ENCODE measurements around the gene SERPINA9.

SERPINA9 gene

DNA sequence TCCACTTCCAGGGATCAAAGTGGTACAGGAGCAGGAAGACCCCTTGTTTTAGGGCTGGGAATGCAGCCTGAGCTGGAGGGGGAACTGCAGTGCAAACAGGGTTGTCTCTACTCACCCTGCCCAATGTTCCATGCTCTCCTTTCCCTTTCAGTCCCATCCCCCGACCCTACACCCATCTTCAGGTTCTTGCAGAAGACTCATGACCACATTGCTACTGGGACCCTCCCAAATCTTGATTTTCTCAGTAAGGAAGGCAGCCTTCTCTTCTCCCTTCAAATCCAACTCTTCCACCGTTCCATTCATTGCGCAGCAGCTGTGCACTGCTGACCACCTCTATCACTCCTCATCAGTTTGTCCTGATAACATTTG lies 25.3 kb downstream of the SERPINA9 start:
- TF ChIP-seq, protein P1, sequence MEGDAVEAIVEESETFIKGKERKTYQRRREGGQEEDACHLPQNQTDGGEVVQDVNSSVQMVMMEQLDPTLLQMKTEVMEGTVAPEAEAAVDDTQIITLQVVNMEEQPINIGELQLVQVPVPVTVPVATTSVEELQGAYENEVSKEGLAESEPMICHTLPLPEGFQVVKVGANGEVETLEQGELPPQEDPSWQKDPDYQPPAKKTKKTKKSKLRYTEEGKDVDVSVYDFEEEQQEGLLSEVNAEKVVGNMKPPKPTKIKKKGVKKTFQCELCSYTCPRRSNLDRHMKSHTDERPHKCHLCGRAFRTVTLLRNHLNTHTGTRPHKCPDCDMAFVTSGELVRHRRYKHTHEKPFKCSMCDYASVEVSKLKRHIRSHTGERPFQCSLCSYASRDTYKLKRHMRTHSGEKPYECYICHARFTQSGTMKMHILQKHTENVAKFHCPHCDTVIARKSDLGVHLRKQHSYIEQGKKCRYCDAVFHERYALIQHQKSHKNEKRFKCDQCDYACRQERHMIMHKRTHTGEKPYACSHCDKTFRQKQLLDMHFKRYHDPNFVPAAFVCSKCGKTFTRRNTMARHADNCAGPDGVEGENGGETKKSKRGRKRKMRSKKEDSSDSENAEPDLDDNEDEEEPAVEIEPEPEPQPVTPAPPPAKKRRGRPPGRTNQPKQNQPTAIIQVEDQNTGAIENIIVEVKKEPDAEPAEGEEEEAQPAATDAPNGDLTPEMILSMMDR (IDR thresholded peaks at IDR 0.05; ENCODE audit: low read depth, low read length), result no peak
- TF ChIP-seq EZH2phosphoT487 (IDR thresholded peaks at IDR 0.05; ENCODE audit: low read depth), result no peak
- Histone ChIP-seq H3K9ac (ENCODE audit: low read length) (no peak overlapping the region), H3K4me3 (ENCODE audit: low read length) (peak overlapping the region; percentile 32; the same call in 1 of the 2 replicates), H3K9me3 (ENCODE audit: insufficient read depth, low read length) (no peaks in the 10 kb centered on the region), H3K79me2 (ENCODE audit: low read length) (no peaks in the 10 kb centered on the region), H3K4me2 (ENCODE audit: low read length) (peak overlapping the region; percentile 66), H3K36me3 (replicated peaks; ENCODE audit: low read depth, low read length) (no peaks in the 10 kb centered on the region), H4K20me1 (ENCODE audit: insufficient read depth, low read length) (no peaks in the 10 kb centered on the region), H3K27ac (ENCODE audit: low read length) (no peak overlapping the region), H2AFZ (ENCODE audit: low read depth, low read length) (no peak overlapping the region), H3K4me1 (ENCODE audit: low read length) (peaks cover 23% of the 10 kb centered on the region), H3K27me3 (ENCODE audit: low read depth, low read length) (peaks cover 19% of the 10 kb centered on the region)

DNA sequence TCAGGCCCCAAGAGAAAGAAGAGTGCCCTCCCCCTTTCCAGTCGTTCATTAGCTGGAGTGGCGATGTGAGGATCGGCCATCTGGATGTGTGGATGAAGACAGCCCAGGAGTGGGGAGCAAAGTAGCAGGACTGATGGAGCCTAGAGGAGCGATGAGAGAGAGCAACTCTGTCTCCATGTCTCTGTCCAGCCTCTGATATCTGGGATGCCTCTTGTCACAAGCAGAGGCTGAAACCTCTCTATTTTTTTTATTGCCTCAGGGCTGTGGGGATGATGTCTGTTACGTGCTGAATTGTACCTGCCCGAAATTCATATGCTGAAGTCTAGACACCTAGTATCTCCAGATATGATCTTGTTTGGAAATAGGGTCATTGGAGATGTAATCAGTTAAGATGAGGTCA lies 26.1 kb downstream of the SERPINA9 start:
- no peak for TF ChIP-seq EZH2phosphoT487 (IDR thresholded peaks at IDR 0.05; ENCODE audit: low read depth)
- TF ChIP-seq, protein P1 (IDR thresholded peaks at IDR 0.05; ENCODE audit: low read depth, low read length), result no peak
- no peaks in the 10 kb centered on the region for H4K20me1 ChIP-seq (ENCODE audit: insufficient read depth, low read length)
- no peaks in the 10 kb centered on the region for H3K9me3 ChIP-seq (ENCODE audit: insufficient read depth, low read length)
- no peak overlapping the region for H2AFZ ChIP-seq (ENCODE audit: low read depth, low read length)
- H3K4me3 ChIP-seq (ENCODE audit: low read length), result no peak overlapping the region
- no peak overlapping the region for H3K4me2 ChIP-seq (ENCODE audit: low read length)
- peaks cover 23% of the 10 kb centered on the region for H3K4me1 ChIP-seq (ENCODE audit: low read length)
- H3K27me3 ChIP-seq (ENCODE audit: low read depth, low read length), result peaks cover 19% of the 10 kb centered on the region
- H3K36me3 ChIP-seq (replicated peaks; ENCODE audit: low read depth, low read length), result no peaks in the 10 kb centered on the region
- no peak overlapping the region for H3K9ac ChIP-seq (ENCODE audit: low read length)
- H3K79me2 ChIP-seq (ENCODE audit: low read length), result no peaks in the 10 kb centered on the region
- H3K27ac ChIP-seq (ENCODE audit: low read length), result no peak overlapping the region

DNA sequence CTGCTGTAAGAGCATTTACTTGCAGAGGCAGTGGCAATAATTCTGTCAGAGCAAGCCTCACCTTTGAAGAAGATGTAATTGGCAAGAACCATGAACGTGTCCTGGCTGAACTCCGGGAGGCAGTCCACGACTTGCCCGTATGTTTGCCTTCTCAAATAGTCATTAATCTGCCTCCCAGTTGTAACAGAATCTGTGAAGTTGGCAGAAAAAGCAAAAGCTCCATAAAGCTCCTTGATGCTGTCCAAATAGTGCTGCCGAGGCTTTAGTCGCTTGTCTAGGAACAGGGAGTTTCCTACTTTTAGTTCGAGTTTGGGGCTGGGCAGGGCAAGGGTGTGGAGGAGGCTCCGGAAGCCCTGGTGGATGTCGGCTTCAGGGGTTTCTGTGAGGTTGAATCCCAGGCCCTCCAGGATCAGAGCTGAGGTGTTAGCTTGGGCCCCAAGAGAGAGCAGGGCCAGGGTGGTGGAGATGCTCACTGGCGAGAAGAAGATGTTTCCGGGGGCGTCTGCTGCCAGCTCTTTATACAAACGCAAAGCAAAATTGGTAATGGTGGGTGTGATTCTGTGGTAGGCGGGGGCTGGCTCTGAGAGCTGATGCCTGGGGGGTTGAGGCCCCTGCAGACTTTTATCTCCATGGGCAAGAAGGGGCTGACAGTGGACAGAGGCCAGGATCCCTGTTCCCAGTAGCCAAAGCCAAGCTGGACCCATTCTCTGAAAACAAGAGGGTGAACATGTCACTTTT lies 27.8 kb downstream of the SERPINA9 start:
- H3K27ac ChIP-seq (ENCODE audit: low read length), result no peak overlapping the region

DNA sequence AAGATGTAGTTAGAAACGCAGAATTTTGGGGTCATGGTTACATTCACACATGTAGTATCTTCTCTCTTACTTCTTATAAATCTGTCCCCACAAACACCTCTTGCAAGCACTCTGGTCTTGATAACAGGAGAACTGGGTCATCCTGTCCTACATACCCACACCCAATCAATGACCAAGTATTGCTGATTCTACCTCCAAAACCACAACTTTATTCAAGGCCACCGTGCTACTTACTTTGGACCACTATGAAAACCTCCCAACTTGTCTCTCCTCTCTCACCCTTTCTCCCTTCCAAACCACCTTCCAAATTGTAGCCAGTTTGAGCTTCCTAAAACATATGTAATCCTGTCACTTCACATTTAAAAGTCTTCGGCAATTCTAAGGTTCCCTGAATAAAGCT lies 28.8 kb downstream of the SERPINA9 start:
- Histone ChIP-seq H3K36me3 (replicated peaks; ENCODE audit: low read depth, low read length) (no peaks in the 10 kb centered on the region), H3K9ac (ENCODE audit: low read length) (no peak overlapping the region), H3K27me3 (ENCODE audit: low read depth, low read length) (peaks cover 19% of the 10 kb centered on the region), H3K27ac (ENCODE audit: low read length) (no peak overlapping the region), H3K79me2 (ENCODE audit: low read length) (no peaks in the 10 kb centered on the region), H4K20me1 (ENCODE audit: insufficient read depth, low read length) (no peaks in the 10 kb centered on the region), H3K9me3 (ENCODE audit: insufficient read depth, low read length) (no peaks in the 10 kb centered on the region), H3K4me3 (ENCODE audit: low read length) (no peak overlapping the region), H3K4me1 (ENCODE audit: low read length) (peaks cover 17% of the 10 kb centered on the region), H3K4me2 (ENCODE audit: low read length) (no peak overlapping the region), H2AFZ (ENCODE audit: low read depth, low read length) (no peak overlapping the region)
- TF ChIP-seq, protein P1 (IDR thresholded peaks at IDR 0.05; ENCODE audit: low read depth, low read length), result no peak
- no peak for TF ChIP-seq EZH2phosphoT487 (IDR thresholded peaks at IDR 0.05; ENCODE audit: low read depth)

More for the DNA sequence above, 27.8 kb downstream of the SERPINA9 start:
- H3K4me2 ChIP-seq (ENCODE audit: low read length), result no peak overlapping the region
- no peaks in the 10 kb centered on the region for H4K20me1 ChIP-seq (ENCODE audit: insufficient read depth, low read length)
- H3K36me3 ChIP-seq (replicated peaks; ENCODE audit: low read depth, low read length), result no peaks in the 10 kb centered on the region
- no peaks in the 10 kb centered on the region for H3K79me2 ChIP-seq (ENCODE audit: low read length)
- TF ChIP-seq EZH2phosphoT487 (IDR thresholded peaks at IDR 0.05; ENCODE audit: low read depth), result no peak
- TF ChIP-seq, protein P1 (IDR thresholded peaks at IDR 0.05; ENCODE audit: low read depth, low read length), result no peak
- no peak overlapping the region for H3K4me3 ChIP-seq (ENCODE audit: low read length)
- H3K4me1 ChIP-seq (ENCODE audit: low read length), result peaks cover 23% of the 10 kb centered on the region
- no peaks in the 10 kb centered on the region for H3K9me3 ChIP-seq (ENCODE audit: insufficient read depth, low read length)
- H3K27me3 ChIP-seq (ENCODE audit: low read depth, low read length), result peaks cover 19% of the 10 kb centered on the region
- no peak overlapping the region for H2AFZ ChIP-seq (ENCODE audit: low read depth, low read length)
- H3K9ac ChIP-seq (ENCODE audit: low read length), result no peak overlapping the region

Data from OCI-LY3 (cell line).